ENCODE data around the gene PTPRT. TPM values are rescaled to one million over a fixed set of nuclear protein-coding genes. Genes with fewer than 3 reads are reported as not detected.

PTPRT gene
- total RNA-seq, 2 donors from 2014 or later = not detected

DNA sequence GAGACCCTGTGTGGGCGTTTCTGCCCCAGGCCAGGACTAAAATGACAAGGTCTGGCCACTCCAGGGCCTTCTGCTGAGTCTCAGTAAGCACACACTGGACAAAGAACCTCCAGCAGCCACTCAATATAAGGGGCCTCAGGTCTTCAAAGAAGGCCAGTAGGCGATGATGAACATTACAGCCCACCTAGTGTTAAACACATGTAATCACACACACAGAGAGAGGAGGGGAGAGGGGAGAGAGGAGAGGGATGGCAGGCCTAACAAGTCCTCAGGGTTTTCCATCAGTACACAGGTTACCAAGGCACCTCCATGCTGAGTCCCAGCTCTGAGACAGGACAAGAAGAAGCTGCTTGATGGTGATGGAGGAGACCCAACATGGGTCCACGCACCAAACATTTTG lies 325.6 kb downstream of the PTPRT start:
- H3K27ac ChIP-seq = no peak overlapping the region
- ATAC-seq (ENCODE audit: insufficient number of reproducible peaks, low FRiP score, low read depth) (no peak), DNase-seq (ENCODE audit: low spot score) (no peak)
- H3K4me1 ChIP-seq (ENCODE audit: control insufficient read depth in 1 of 2, low read depth in 2 of 2) = no peaks in the 10 kb centered on the region
- TF ChIP-seq, protein P1, sequence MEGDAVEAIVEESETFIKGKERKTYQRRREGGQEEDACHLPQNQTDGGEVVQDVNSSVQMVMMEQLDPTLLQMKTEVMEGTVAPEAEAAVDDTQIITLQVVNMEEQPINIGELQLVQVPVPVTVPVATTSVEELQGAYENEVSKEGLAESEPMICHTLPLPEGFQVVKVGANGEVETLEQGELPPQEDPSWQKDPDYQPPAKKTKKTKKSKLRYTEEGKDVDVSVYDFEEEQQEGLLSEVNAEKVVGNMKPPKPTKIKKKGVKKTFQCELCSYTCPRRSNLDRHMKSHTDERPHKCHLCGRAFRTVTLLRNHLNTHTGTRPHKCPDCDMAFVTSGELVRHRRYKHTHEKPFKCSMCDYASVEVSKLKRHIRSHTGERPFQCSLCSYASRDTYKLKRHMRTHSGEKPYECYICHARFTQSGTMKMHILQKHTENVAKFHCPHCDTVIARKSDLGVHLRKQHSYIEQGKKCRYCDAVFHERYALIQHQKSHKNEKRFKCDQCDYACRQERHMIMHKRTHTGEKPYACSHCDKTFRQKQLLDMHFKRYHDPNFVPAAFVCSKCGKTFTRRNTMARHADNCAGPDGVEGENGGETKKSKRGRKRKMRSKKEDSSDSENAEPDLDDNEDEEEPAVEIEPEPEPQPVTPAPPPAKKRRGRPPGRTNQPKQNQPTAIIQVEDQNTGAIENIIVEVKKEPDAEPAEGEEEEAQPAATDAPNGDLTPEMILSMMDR (IDR thresholded peaks at IDR 0.05) = no peak
- no peaks in the 10 kb centered on the region for H3K36me3 ChIP-seq
- H3K27me3 ChIP-seq (replicated peaks; ENCODE audit: insufficient read depth) = no peaks in the 10 kb centered on the region
- no peak overlapping the region for H3K4me3 ChIP-seq
- H3K9me3 ChIP-seq = no peaks in the 10 kb centered on the region

DNA sequence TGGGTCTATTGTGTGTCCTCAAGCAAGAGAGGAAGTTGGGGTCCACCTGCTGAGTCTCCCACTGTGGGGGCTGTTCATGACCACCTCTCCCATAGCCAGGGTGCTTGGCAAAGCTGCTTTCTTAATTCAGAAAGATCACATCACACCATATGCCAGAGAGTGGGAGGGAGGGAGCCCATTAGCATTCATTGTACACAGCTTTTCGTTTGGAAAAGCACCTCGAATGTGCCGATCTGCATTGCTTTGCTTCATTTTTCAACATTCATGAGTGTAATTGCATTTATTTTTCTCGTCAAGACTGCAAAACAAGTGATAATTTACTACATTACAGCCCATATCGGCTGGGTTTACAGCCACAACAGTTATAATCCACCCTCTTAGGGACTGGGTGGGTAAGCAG lies 327.3 kb downstream of the PTPRT start:
- TF ChIP-seq, protein P1 (IDR thresholded peaks at IDR 0.05) = no peak
- H3K4me1 ChIP-seq (ENCODE audit: control insufficient read depth in 1 of 2, low read depth in 2 of 2) = no peaks in the 10 kb centered on the region
- H3K9me3 ChIP-seq = no peaks in the 10 kb centered on the region
- DNase-seq (ENCODE audit: low spot score) (no peak), ATAC-seq (ENCODE audit: insufficient number of reproducible peaks, low FRiP score, low read depth) (no peak)
- no peaks in the 10 kb centered on the region for H3K36me3 ChIP-seq
- no peak overlapping the region for H3K27ac ChIP-seq
- H3K27me3 ChIP-seq (replicated peaks; ENCODE audit: insufficient read depth) = no peaks in the 10 kb centered on the region
- no peak overlapping the region for H3K4me3 ChIP-seq

DNA sequence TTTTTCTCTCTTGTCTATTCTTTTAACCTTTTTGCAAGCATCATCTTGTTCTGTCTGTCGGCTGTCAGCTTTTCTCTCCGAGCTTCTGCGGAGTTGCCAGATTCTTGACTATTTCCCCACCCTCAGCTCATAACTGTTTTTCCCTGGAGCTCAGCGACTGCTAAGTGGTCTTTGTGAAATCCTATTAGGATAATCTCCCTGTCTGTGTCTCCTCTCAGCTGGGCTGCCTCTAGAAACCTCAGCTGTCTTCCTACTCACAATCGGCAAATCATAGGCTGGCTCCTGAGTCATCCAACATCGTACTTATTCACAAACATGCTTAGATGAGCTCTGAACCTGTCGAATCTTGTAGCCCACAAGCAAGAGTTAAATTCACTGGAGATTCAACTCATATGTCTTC lies 332.3 kb downstream of the PTPRT start:
- no peaks in the 10 kb centered on the region for H3K9me3 ChIP-seq
- H3K4me3 ChIP-seq = no peak overlapping the region
- DNase-seq (ENCODE audit: low spot score) (no peak), ATAC-seq (ENCODE audit: insufficient number of reproducible peaks, low FRiP score, low read depth) (no peak)
- TF ChIP-seq, protein P1 (IDR thresholded peaks at IDR 0.05) = no peak
- no peaks in the 10 kb centered on the region for H3K4me1 ChIP-seq (ENCODE audit: control insufficient read depth in 1 of 2, low read depth in 2 of 2)
- H3K27me3 ChIP-seq (replicated peaks; ENCODE audit: insufficient read depth) = no peaks in the 10 kb centered on the region
- no peaks in the 10 kb centered on the region for H3K36me3 ChIP-seq
- H3K27ac ChIP-seq = no peak overlapping the region

DNA sequence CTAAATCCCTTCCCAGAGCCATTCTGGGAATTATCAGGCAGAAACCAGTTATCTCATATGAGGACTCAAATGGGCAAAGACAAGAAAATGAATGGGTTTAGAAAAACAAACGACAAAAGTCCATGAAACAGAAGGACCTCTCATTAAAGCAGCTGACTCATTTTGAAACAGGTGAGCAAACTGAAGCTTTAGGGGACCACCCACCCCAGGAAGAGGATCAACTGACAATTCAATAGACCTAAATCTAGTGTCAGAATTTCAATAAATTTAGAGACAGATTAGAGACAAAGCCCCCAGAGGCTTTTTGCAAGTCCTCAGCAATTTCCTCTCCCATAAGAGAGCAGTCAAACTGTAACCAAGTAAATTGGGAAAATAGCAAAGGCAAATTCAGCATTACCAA lies 333.8 kb downstream of the PTPRT start:
- H3K4me3 ChIP-seq = no peak overlapping the region
- no peak for ATAC-seq (ENCODE audit: insufficient number of reproducible peaks, low FRiP score, low read depth)
- no peaks in the 10 kb centered on the region for H3K36me3 ChIP-seq
- no peaks in the 10 kb centered on the region for H3K4me1 ChIP-seq (ENCODE audit: control insufficient read depth in 1 of 2, low read depth in 2 of 2)
- H3K27ac ChIP-seq = no peak overlapping the region
- DNase-seq (ENCODE audit: low spot score) = no peak
- TF ChIP-seq, protein P1 (IDR thresholded peaks at IDR 0.05) = no peak
- no peaks in the 10 kb centered on the region for H3K27me3 ChIP-seq (replicated peaks; ENCODE audit: insufficient read depth)
- no peaks in the 10 kb centered on the region for H3K9me3 ChIP-seq

DNA sequence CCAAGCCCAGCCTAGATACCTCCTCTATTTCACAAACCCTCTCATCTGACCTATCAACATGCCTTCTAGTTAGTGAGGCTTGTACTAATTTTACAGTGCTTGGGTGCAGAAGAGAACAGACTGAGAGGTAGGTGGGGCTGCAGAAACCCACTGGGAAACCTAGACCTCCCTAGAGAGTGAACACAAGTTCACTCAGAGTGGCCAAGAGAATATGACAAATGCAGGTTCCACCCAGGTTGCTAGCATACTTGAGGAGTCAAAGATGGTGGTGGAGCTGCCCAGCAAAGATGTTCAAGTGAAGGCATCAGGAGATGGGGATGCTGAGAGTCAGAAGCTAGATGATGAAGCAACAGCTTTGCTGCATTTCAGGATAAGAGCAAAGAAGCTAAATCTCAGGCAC lies 337.0 kb downstream of the PTPRT start:
- H3K4me3 ChIP-seq = no peak overlapping the region
- no peaks in the 10 kb centered on the region for H3K27me3 ChIP-seq (replicated peaks; ENCODE audit: insufficient read depth)
- DNase-seq (ENCODE audit: low spot score) (no peak), ATAC-seq (ENCODE audit: insufficient number of reproducible peaks, low FRiP score, low read depth) (no peak)
- no peaks in the 10 kb centered on the region for H3K9me3 ChIP-seq
- no peaks in the 10 kb centered on the region for H3K36me3 ChIP-seq
- H3K4me1 ChIP-seq (ENCODE audit: control insufficient read depth in 1 of 2, low read depth in 2 of 2) = no peaks in the 10 kb centered on the region
- no peak overlapping the region for H3K27ac ChIP-seq
- TF ChIP-seq, protein P1 (IDR thresholded peaks at IDR 0.05) = no peak
